Keratinocyte (primary cell): ENCODE results near the gene PEX11A. TPM values are rescaled to one million over a fixed set of nuclear protein-coding genes. Genes with fewer than 3 reads are reported as not detected.

Experiments
- DNase-seq: peaks from one replicate; pipeline ENCODE4 v3.0.0-alpha.2; 2011; ENCODE audit warnings: low read depth, missing footprints, low spot score
- FAIRE-seq: peaks from 2 replicates; lab custom pipeline; 2011; peaks lifted over from hg19 to GRCh38; lab: Jason Lieb, UNC
- H2AFZ ChIP-seq: 2 replicates; pipeline ENCODE4 v1.6.0; 2012; ENCODE audit warnings: low read length, control low read depth, inconsistent platforms; ENCODE audit not compliant: control insufficient read depth
- H3K27ac ChIP-seq: 2 replicates; pipeline ENCODE4 v1.5.1; 2011; ENCODE audit warnings: low read length; ENCODE audit not compliant: control insufficient read depth, insufficient read depth
- H3K27me3 ChIP-seq: 3 replicates; pipeline ENCODE4 v1.6.0; 2011; ENCODE audit warnings: low read length; ENCODE audit not compliant: control insufficient read depth, insufficient read depth; ENCODE audit errors: extremely low read depth
- H3K36me3 ChIP-seq, 2 experiments: 2 replicates in 1 of 2; 3 replicates in 1 of 2; pipeline ENCODE4 v1.5.1; 2011; ENCODE audit warnings: low read length in 2 of 2, mild to moderate bottlenecking in 1 of 2; ENCODE audit not compliant: control insufficient read depth in 2 of 2, insufficient read depth in 2 of 2; ENCODE audit errors: extremely low read depth in 1 of 2
- H3K4me1 ChIP-seq: 3 replicates; pipeline ENCODE4 v1.5.1; 2011; ENCODE audit warnings: low read length; ENCODE audit not compliant: control insufficient read depth, insufficient read depth; ENCODE audit errors: extremely low read depth
- H3K4me2 ChIP-seq: 3 replicates; pipeline ENCODE4 v1.6.0; 2011; ENCODE audit warnings: low read depth, low read length; ENCODE audit not compliant: control insufficient read depth, insufficient read depth; ENCODE audit errors: extremely low read depth
- H3K4me3 ChIP-seq, 3 experiments: fragments of 200-600 bp in 1 of 3; sonication (generic) in 1 of 3; 2 replicates in 2 of 3; 3 replicates in 1 of 3; pipeline ENCODE4 v1.5.1; 2011 to 2016; ENCODE audit warnings: low read length in 3 of 3, mild to moderate bottlenecking in 3 of 3, control low read depth in 2 of 3, inconsistent platforms in 1 of 3, low read depth in 1 of 3, mixed read lengths in 1 of 3, mixed run types in 1 of 3, moderate library complexity in 1 of 3; ENCODE audit not compliant: control insufficient read depth in 2 of 3, insufficient read depth in 2 of 3; ENCODE audit errors: extremely low read depth in 1 of 3
- H3K79me2 ChIP-seq: 2 replicates; pipeline ENCODE4 v1.6.0; 2012; ENCODE audit warnings: low read length; ENCODE audit not compliant: control insufficient read depth, insufficient read depth
- H3K9ac ChIP-seq: 3 replicates; pipeline ENCODE4 v1.6.0; 2011; ENCODE audit warnings: low read length; ENCODE audit not compliant: control insufficient read depth, insufficient read depth; ENCODE audit errors: extremely low read depth
- H3K9me1 ChIP-seq: 3 replicates; pipeline ENCODE4 v1.6.0; 2011; ENCODE audit warnings: low read length; ENCODE audit not compliant: control insufficient read depth, insufficient read depth; ENCODE audit errors: extremely low read depth
- H3K9me3 ChIP-seq: 2 replicates; pipeline ENCODE4 v1.5.1; 2012; ENCODE audit warnings: low read depth, low read length; ENCODE audit not compliant: control insufficient read depth
- H4K20me1 ChIP-seq: 3 replicates; pipeline ENCODE4 v1.6.0; 2011; ENCODE audit warnings: low read length; ENCODE audit not compliant: control insufficient read depth, insufficient read depth; ENCODE audit errors: extremely low read depth
- EZH2 ChIP-seq: IDR thresholded peaks from one replicate; pipeline ENCODE4 v1.6.1; 2012; ENCODE audit warnings: inconsistent platforms, mild to moderate bottlenecking, low read length, moderate library complexity
- dilution Hi-C: fragments of 300-500 bp; cut with MboI; formaldehyde crosslinking; loops from one replicate; pipeline ENCODE4 v1.7.0; 2020; ENCODE audit warnings: low sequenced_read_pairs; ENCODE audit not compliant: extremely low pct_ligation_motif_present
- polyA plus RNA-seq, 5 experiments: library from polyadenylated mRNA; depleted of rRNA in 3 of 5; stranded (reverse) in 3 of 5; stranded (forward) in 1 of 5; unstranded in 1 of 5; fragments of >200 nt; gene quantifications; 1 replicate in 1 of 5; 2 replicates in 3 of 5; 3 replicates in 1 of 5; pipeline versions ENCODE4 v1.2.1 to v1.2.3, GENCODE V29; 2011 to 2012; ENCODE audit warnings: missing spikeins in 2 of 5, low read depth in 1 of 5, low replicate concordance in 1 of 5
- TF ChIP-seq, protein P1 (sequence below), 3 experiments: IDR thresholded peaks in 1 of 3; conservative IDR thresholded peaks in 1 of 3; optimal IDR thresholded peaks in 1 of 3; 2 replicates in 2 of 3; 3 replicates in 1 of 3; pipeline versions ENCODE3 to v1.5.1; 2011; ENCODE audit warnings: low read length in 3 of 3, mild to moderate bottlenecking in 3 of 3, moderate library complexity in 2 of 3, control low read depth in 1 of 3, inconsistent platforms in 1 of 3; ENCODE audit not compliant: insufficient read depth in 2 of 3; ENCODE audit errors: extremely low read depth in 1 of 3

The PEX11A gene
- polyA plus RNA-seq, 1 donor (not counting 4 experiments of a cell fraction or from before 2014, with no cell fraction given) = 6.0 TPM

DNA sequence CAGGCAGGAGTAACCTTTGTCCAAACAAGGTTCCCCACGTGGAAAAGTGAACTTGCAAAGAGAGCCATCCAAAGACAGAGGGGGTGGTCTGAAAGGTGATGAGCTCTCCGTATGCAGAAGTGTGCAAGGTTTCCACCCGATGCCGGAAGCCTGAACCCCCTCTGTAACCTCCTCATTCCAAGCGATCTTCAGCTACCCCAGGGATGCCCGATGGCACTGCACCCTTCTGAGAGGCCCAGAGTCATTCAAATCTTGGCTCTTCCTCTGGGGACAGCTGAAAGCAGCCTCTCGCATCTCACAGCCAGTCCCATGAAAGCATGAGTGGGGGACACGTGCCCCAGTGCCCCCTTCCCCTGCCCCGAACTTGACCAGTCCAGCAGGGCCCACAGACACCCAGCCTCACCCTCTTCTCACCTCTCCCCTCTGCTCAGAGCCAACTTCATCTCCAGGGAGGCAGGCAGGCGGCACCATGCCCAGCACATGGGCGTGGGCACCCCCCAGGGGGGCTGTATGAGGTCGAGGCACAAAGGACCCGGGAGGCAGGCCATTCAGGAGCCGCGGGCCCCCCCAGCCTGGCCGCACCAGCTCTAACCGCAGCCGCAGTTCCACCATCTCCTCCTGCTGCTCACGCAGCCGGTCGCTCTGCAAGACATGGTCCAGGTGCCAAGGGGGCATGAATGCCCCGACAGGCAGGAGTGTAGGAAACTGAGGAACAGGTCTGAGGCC, 44.0 kb downstream of the PEX11A start:
- no peak overlapping the region for H3K4me3 ChIP-seq
- H2AFZ ChIP-seq = no peak overlapping the region
- dilution Hi-C loops = no loop called here
- DNase-seq (no peak), FAIRE-seq (no peak)
- no peaks in the 10 kb centered on the region for H4K20me1 ChIP-seq
- no peak overlapping the region for H3K27ac ChIP-seq
- no peak overlapping the region for H3K9ac ChIP-seq
- no peaks in the 10 kb centered on the region for H3K79me2 ChIP-seq
- H3K36me3 ChIP-seq = no peaks in the 10 kb centered on the region
- H3K9me3 ChIP-seq = no peaks in the 10 kb centered on the region
- H3K4me2 ChIP-seq = no peak overlapping the region
- H3K9me1 ChIP-seq = no peaks in the 10 kb centered on the region
- no peaks in the 10 kb centered on the region for H3K4me1 ChIP-seq
- H3K27me3 ChIP-seq = no peaks in the 10 kb centered on the region
- TF ChIP-seq, protein P1, sequence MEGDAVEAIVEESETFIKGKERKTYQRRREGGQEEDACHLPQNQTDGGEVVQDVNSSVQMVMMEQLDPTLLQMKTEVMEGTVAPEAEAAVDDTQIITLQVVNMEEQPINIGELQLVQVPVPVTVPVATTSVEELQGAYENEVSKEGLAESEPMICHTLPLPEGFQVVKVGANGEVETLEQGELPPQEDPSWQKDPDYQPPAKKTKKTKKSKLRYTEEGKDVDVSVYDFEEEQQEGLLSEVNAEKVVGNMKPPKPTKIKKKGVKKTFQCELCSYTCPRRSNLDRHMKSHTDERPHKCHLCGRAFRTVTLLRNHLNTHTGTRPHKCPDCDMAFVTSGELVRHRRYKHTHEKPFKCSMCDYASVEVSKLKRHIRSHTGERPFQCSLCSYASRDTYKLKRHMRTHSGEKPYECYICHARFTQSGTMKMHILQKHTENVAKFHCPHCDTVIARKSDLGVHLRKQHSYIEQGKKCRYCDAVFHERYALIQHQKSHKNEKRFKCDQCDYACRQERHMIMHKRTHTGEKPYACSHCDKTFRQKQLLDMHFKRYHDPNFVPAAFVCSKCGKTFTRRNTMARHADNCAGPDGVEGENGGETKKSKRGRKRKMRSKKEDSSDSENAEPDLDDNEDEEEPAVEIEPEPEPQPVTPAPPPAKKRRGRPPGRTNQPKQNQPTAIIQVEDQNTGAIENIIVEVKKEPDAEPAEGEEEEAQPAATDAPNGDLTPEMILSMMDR (optimal IDR thresholded peaks at IDR 0.05 in 1 of 3, IDR thresholded peaks at IDR 0.05 in 1 of 3, conservative IDR thresholded peaks at IDR 0.05 in 1 of 3; ENCODE audit: extremely low read depth in 1 of 3, insufficient read depth in 2 of 3, low read length in 3 of 3) = no peak
- TF ChIP-seq EZH2 = no peak

DNA sequence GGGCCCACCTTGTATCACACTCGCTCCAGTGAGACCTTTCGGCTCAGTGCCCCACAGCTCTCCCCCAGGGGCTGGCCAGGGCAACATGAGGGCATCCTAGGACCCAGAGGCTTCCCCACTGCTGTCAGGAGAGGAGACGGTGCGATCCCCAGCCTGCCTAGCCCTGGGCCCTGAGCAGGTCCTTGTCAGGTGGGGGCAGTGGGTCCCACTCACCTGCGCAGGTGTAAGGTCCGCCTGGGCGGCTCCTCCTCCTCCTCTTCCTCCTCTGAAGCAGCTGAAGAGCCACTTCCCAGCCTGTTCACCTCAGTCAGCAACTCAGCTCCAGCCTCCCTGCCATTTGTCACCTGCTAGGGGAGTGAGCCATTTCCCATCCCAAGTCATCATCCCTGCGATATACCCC, 44.9 kb downstream of the PEX11A start:
- dilution Hi-C loops = no loop called here

More for the DNA sequence above, 44.9 kb downstream of the PEX11A start:
- FAIRE-seq = no peak
- Histone ChIP-seq H3K36me3 (no peaks in the 10 kb centered on the region), H3K9me1 (no peaks in the 10 kb centered on the region), H4K20me1 (no peaks in the 10 kb centered on the region), H3K27ac (no peak overlapping the region), H2AFZ (no peak overlapping the region), H3K4me2 (no peak overlapping the region), H3K9ac (no peak overlapping the region), H3K4me3 (no peak overlapping the region), H3K79me2 (no peaks in the 10 kb centered on the region), H3K4me1 (no peaks in the 10 kb centered on the region), H3K9me3 (no peaks in the 10 kb centered on the region), H3K27me3 (no peaks in the 10 kb centered on the region)
- TF ChIP-seq, protein P1 (optimal IDR thresholded peaks at IDR 0.05 in 1 of 3, IDR thresholded peaks at IDR 0.05 in 1 of 3, conservative IDR thresholded peaks at IDR 0.05 in 1 of 3; ENCODE audit: extremely low read depth in 1 of 3, insufficient read depth in 2 of 3, low read length in 3 of 3) = no peak
- no peak for TF ChIP-seq EZH2
- DNase-seq = no peak
